ENCODE results near the gene FAM186B.

GRCh38 chr12:49623142-49623904 lies 17.9 kb upstream of the FAM186B start, which contains the start of gene PRPF40B:
- TF ChIP-seq GATA2 (IDR thresholded peaks at IDR 0.05; ENCODE audit: low read depth, low read length) (no peak), GATA3 (IDR thresholded peaks at IDR 0.05; ENCODE audit: low read depth, low read length) (no peak)

Measured in SH-SY5Y (cell line).